Skin epidermis (tissue), 12 donors: Measurements from ENCODE around the gene RSL1D1.
A peak's percentile ranks its signal among the peaks of the same experiment; 100 is the strongest.
"Not testable (repeated sequence)": the region's sequence is repeated elsewhere in the genome, so short reads cannot be mapped to it uniquely, and the experiment has no call there.

Experiments
- H3K27ac ChIP-seq, 21 experiments: fragments of 200-600 bp; sonication (generic) in 11 of 21; one replicate each; pipeline ENCODE4 v1.5.0; 2020; ENCODE audit warnings: mild to moderate bottlenecking in 3 of 21, inconsistent platforms in 2 of 21, moderate library complexity in 2 of 21
- H3K4me3 ChIP-seq, 7 experiments: fragments of 200-600 bp; sonication (generic) in 2 of 7; one replicate each; pipeline ENCODE4 v1.5.0; 2020; ENCODE audit warnings: inconsistent platforms in 2 of 7, mild to moderate bottlenecking in 2 of 7, moderate library complexity in 1 of 7

RSL1D1 gene

GRCh38 chr16:11848842-11849241 is 2.5 kb downstream of the RSL1D1 start:
- no peak overlapping the region for H3K27ac ChIP-seq
- H3K4me3 ChIP-seq, result no peak overlapping the region

DNA sequence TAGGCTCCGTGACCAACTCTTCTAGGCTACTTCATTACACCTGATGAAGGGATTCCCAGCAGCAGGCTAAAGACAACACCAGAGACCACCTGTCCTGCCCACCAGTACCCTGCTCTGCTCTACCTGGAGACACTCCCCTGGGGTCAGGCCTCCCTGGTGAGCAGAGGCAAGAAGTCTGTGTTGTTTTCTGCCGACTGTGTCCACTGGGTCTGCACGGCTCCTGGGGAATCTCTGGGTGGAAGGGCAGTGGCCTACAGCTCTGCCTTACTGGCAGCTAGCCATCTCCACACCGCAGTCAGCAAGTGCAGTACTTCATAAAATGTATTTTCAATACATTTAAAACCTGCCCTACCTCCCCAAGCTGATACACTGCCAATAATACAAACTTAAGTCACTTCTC is 6.8 kb downstream of the RSL1D1 start:
- no peak overlapping the region for H3K4me3 ChIP-seq
- H3K27ac ChIP-seq, result no peak overlapping the region

GRCh38 chr16:11843861-11844260 is 7.5 kb downstream of the RSL1D1 start:
- Histone ChIP-seq H3K4me3 (no peak overlapping the region), H3K27ac (no peak overlapping the region)

- H3K27ac ChIP-seq, result no peak overlapping the region
- H3K4me3 ChIP-seq, result no peak overlapping the region
These were observed 8.1 kb downstream of the RSL1D1 start for GRCh38 chr16:11843206-11843605.

DNA sequence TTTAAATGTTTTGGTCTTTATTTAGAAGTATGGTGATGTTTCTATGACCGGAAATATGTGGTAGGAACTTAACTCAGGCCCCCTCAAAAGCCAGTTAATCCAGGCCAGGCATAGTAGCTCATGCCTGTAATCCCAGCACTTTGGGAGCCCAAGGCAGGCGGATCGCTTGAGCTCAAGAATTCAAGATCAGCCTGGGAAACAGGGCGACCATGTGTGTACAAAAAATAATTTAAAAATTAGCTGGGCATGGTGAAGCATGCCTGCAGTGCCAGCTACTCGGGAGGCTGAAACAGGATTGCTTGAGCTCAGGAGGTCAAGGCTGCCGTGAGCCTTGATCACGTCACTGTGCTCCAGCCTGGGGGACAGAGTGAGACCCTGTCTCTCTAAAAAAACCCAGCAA is 10.3 kb downstream of the RSL1D1 start:
- Histone ChIP-seq H3K4me3 (no peak overlapping the region), H3K27ac (no peak overlapping the region)

- no peak overlapping the region for H3K4me3 ChIP-seq
- H3K27ac ChIP-seq, result no peak overlapping the region
These were observed 14.6 kb downstream of the RSL1D1 start for GRCh38 chr16:11836650-11837244.

DNA sequence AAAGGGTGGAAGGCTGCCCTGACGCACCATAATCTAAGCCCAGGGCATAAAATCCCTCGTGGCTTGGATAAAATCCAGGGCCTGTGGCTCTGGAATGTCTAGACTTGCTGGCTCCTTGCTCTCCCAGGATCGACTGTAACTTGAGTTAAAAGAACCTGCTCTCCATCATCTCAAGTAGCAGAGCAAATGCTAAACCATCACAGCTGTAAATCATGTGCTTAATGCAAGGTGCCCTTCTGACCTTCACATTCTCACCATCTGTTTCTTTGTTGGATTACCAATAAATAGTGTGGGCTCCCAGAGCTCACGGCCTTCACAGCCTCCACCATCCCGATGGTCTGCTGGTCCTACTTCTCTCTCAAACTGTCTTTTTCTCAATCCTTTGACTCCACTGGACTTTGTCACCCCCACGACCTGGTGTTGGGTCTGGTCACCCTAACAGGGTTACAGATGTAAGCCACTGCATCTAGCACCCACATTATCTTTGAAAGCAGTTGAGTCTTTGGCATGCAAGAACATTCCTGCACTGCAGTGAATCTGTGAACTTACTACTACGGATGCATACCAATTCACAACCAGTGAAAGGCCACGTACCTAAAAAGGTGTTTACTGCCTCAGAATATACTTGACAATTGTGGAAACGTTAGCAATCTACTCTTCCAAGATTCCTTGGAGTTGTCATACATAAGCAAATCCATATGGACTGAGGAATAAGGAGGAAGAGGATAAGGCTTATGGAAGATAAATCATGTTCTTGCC is 15.3 kb downstream of the RSL1D1 start:
- H3K27ac ChIP-seq, result no peak overlapping the region
- H3K4me3 ChIP-seq, result no peak overlapping the region

DNA sequence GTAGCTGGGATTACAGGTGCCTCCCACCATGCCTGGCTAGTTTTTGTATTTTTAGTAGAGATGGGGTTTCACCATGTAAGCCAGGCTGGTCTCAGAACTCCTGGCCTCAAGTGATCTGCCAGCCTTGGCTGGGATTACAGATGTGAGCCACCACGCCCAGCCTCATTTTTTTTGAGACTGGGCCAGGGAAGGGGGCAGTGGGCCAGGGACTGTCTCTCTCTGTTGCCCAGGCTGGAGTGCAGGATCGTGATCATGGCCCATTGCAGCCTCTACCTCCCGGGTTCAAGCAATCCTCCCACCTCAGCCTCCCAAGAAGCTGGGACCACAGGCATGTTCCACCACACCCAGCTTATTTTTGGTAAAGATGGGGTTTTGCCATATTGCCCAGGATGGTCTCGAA is 16.0 kb downstream of the RSL1D1 start:
- Histone ChIP-seq H3K27ac (no peak overlapping the region), H3K4me3 (no peak overlapping the region)

GRCh38 chr16:11833951-11834695 is 17.2 kb downstream of the RSL1D1 start:
- H3K4me3 ChIP-seq, result no peak overlapping the region

GRCh38 chr16:11828696-11829095 is 22.6 kb downstream of the RSL1D1 start:
- H3K4me3 ChIP-seq, result no peak overlapping the region

More at GRCh38 chr16:11833951-11834695, 17.2 kb downstream of the RSL1D1 start:
- H3K27ac ChIP-seq, result no peak overlapping the region

DNA sequence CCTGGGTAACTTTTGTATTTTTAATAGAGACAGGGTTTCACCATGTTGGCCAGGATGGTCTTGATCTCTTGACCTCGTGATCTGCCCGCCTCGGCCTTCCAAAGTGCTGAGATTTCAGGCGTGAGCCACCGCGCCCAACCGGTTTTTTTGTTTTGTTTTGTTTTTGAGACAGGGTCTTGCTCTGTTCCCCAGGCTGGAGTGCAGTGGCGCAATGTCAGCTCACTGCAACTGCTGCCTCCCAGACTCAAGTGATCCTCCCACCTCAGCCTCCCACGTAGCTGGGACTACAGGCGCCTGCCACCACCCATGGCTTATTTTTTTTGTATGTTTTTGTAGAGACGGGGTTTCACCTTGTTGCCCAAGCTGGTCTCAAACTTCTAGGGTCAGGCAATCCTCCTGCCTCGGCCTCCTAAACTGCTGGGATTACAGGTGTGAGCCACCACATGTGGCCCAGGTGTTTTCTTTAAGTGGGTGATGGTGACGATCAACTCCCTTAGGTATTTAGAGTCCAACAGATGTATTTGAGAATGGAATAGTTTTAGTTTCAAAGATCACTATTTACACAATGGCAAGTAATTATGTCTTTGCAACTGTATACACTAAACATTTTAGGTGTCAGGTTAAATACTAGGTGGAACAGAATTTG is 25.7 kb downstream of the RSL1D1 start:
- not testable (repeated sequence) for H3K4me3 ChIP-seq
- H3K27ac ChIP-seq, result peak overlapping the region in 1 of 21 experiments; percentile 37

More at GRCh38 chr16:11828696-11829095, 22.6 kb downstream of the RSL1D1 start:
- H3K27ac ChIP-seq, result no peak overlapping the region

- peak overlapping the region in 1 of 21 experiments; percentile 29 for H3K27ac ChIP-seq
These were observed 27.0 kb downstream of the RSL1D1 start for GRCh38 chr16:11824362-11824761.

GRCh38 chr16:11823645-11824044 is 27.7 kb downstream of the RSL1D1 start:
- H3K27ac ChIP-seq, result not testable (repeated sequence)

More at GRCh38 chr16:11824362-11824761, 27.0 kb downstream of the RSL1D1 start:
- no peak overlapping the region for H3K4me3 ChIP-seq

DNA sequence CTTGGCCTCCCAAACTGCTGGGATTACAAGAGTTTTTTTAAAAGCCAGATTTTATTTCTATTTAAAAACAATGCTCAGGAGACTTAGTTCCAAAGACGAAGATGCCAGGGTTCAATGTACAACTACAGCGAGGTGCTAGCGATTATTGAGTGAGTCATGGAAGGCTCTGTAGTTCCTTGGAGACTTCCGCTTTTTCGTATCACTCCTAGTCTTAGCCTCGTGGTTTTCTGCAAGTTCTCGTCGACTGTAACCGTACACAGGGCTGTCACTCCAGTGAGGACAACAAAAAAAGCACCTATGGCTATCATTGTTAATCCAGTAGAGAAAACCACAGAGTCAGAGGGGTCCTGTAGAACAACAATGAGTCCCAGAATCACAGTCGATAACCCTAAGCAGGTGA is 31.5 kb downstream of the RSL1D1 start:
- H3K4me3 ChIP-seq, result no peak overlapping the region
- H3K27ac ChIP-seq, result no peak overlapping the region

More at GRCh38 chr16:11823645-11824044, 27.7 kb downstream of the RSL1D1 start:
- not testable (repeated sequence) for H3K4me3 ChIP-seq

- not testable (repeated sequence) for H3K27ac ChIP-seq, H3K4me3 ChIP-seq
These were observed 32.4 kb downstream of the RSL1D1 start for GRCh38 chr16:11818970-11819369.

- no peak overlapping the region for H3K27ac ChIP-seq
These were observed 35.2 kb downstream of the RSL1D1 start for GRCh38 chr16:11816123-11816522.

GRCh38 chr16:11814800-11815199 is 36.5 kb downstream of the RSL1D1 start:
- H3K27ac ChIP-seq, H3K4me3 ChIP-seq: not testable (repeated sequence)

More at GRCh38 chr16:11816123-11816522, 35.2 kb downstream of the RSL1D1 start:
- H3K4me3 ChIP-seq, result no peak overlapping the region

DNA sequence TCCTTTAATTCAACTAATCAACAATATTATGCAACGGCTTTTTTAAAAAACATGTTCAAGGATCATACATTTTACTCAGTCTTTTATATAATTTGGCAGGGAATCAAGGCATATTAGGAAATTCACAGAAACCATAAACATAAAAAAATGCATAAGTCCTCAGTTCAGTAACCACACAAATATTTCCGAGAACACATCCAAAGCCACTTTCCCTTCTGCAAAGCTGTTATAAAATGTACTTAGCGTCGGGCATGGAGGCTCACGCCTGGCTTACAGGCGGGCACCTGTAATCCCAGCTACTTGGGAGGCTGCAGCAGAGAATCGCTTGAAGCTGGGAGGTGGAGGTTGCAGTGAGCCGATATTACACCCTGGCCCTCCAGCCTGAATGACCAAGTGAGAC is 44.6 kb downstream of the RSL1D1 start:
- no peak overlapping the region for H3K27ac ChIP-seq

GRCh38 chr16:11805556-11805955 is 45.8 kb downstream of the RSL1D1 start:
- Histone ChIP-seq H3K27ac (no peak overlapping the region), H3K4me3 (no peak overlapping the region)

More for the DNA sequence above, 44.6 kb downstream of the RSL1D1 start:
- H3K4me3 ChIP-seq, result no peak overlapping the region

DNA sequence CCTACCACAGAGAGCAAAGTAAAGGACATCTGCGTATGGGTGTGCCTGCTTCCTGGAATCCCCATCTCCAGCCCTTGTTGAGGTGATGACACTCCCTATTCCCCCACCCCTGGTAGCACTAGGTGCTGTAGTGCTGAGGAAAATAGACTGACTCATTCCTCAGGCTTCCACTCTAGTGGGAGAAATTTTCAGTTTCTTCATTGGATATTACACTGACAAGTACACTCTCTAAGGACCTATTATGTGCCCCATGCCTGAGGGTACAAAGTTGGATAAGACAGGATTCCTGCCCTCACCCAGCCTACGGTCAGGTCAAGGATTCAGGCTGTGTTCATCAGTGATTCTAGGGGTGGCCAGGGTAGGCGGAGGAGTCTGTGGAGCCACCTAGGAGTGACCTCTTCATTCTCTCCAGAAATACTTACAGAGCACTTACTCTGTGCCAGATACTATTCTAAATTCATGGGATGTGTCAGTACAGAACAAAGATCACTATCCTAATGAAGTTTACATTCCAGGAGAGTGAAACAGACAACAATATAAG is 49.8 kb downstream of the RSL1D1 start:
- no peak overlapping the region for H3K4me3 ChIP-seq
- H3K27ac ChIP-seq, result peak overlapping the region in 1 of 21 experiments; percentile 72
